Epithelial cell of proximal tubule (primary cell): ENCODE data around the gene AKNAD1. TPM values are rescaled to one million over a fixed set of nuclear protein-coding genes. Genes with fewer than 3 reads are reported as not detected.

Experiments
- DNase-seq: peaks from one replicate; pipeline ENCODE4 v3.0.0-alpha.2; 2011; ENCODE audit warnings: low read depth
- H3K4me3 ChIP-seq: 2 replicates; pipeline ENCODE4 v1.5.1; 2011; ENCODE audit warnings: low read depth, mild to moderate bottlenecking, low read length
- CTCF ChIP-seq: conservative IDR thresholded peaks from 2 replicates; pipeline ENCODE4 v1.5.1; 2012; ENCODE audit warnings: low read depth, mild to moderate bottlenecking, low read length
- total RNA-seq: library from RNA; depleted of rRNA; stranded (reverse); fragments of >200 nt; gene quantifications from 2 replicates; pipeline ENCODE4 v1.2.3, GENCODE V29; 2015

Gene AKNAD1
- total RNA-seq, 1 donor from 2014 or later = not detected

GRCh38 chr1:108845446-108845845, 11.4 kb downstream of the AKNAD1 start:
- no peak for TF ChIP-seq CTCF
- no peak for DNase-seq
- H3K4me3 ChIP-seq = no peak overlapping the region

- DNase-seq = no peak
- no peak overlapping the region for H3K4me3 ChIP-seq
- no peak for TF ChIP-seq CTCF
Measured at GRCh38 chr1:108843390-108844137, 13.3 kb downstream of the AKNAD1 start.

GRCh38 chr1:108842525-108843181, 14.2 kb downstream of the AKNAD1 start:
- DNase-seq = no peak
- no peak overlapping the region for H3K4me3 ChIP-seq
- no peak for TF ChIP-seq CTCF

GRCh38 chr1:108841703-108842102, 15.2 kb downstream of the AKNAD1 start:
- TF ChIP-seq CTCF = no peak
- H3K4me3 ChIP-seq = no peak overlapping the region
- no peak for DNase-seq

GRCh38 chr1:108832929-108833328, 24.0 kb downstream of the AKNAD1 start:
- DNase-seq = no peak
- TF ChIP-seq CTCF = no peak

GRCh38 chr1:108831225-108831624, 25.7 kb downstream of the AKNAD1 start:
- no peak for DNase-seq
- no peak for TF ChIP-seq CTCF
- no peak overlapping the region for H3K4me3 ChIP-seq

More at GRCh38 chr1:108832929-108833328, 24.0 kb downstream of the AKNAD1 start:
- no peak overlapping the region for H3K4me3 ChIP-seq
